Mucosa of stomach (tissue), 1 donor: ENCODE results near the gene ZNF692.
A peak's percentile ranks its signal among the peaks of the same experiment; 100 is the strongest.

ENCODE experiments used
- H3K27me3 ChIP-seq: one replicate; pipeline ENCODE4 v1.7.0; 2013; ENCODE audit warnings: mild to moderate bottlenecking, low read length; ENCODE audit not compliant: control insufficient read depth, insufficient read depth
- H3K36me3 ChIP-seq: one replicate; pipeline ENCODE4 v1.7.0; 2013; ENCODE audit warnings: low read length; ENCODE audit not compliant: control insufficient read depth, insufficient read depth
- H3K4me1 ChIP-seq: one replicate; pipeline ENCODE4 v1.7.0; 2013; ENCODE audit warnings: mild to moderate bottlenecking, low read length; ENCODE audit not compliant: control insufficient read depth, insufficient read depth
- H3K4me3 ChIP-seq: one replicate; pipeline ENCODE4 v1.7.0; 2013; ENCODE audit warnings: low read length
- H3K9ac ChIP-seq: one replicate; pipeline ENCODE4 v1.7.0; 2013; ENCODE audit warnings: mild to moderate bottlenecking, low read length, moderate library complexity
- H3K9me3 ChIP-seq: one replicate; pipeline ENCODE4 v1.7.0; 2013; ENCODE audit warnings: mild to moderate bottlenecking, low read length, moderate library complexity; ENCODE audit not compliant: control insufficient read depth
- donor health status: Pancreatic carcinoma.

The ZNF692 gene

GRCh38 chr1:248871837-248872401 lies 13.0 kb upstream of the ZNF692 start:
- no peaks in the 10 kb centered on the region for H3K9me3 ChIP-seq
- H3K9ac ChIP-seq = no peak overlapping the region
- no peak overlapping the region for H3K4me3 ChIP-seq
- no peaks in the 10 kb centered on the region for H3K27me3 ChIP-seq
- H3K4me1 ChIP-seq = no peaks in the 10 kb centered on the region
- no peaks in the 10 kb centered on the region for H3K36me3 ChIP-seq

GRCh38 chr1:248862998-248863881 lies 4.4 kb upstream of the ZNF692 start:
- peak overlapping the region; percentile 45 for H3K4me3 ChIP-seq
- peaks cover 25% of the 10 kb centered on the region for H3K4me1 ChIP-seq
- H3K27me3 ChIP-seq = no peaks in the 10 kb centered on the region
- no peaks in the 10 kb centered on the region for H3K36me3 ChIP-seq
- no peaks in the 10 kb centered on the region for H3K9me3 ChIP-seq
- H3K9ac ChIP-seq = peak overlapping the region; percentile 32

- H3K9ac ChIP-seq = peak overlapping the region; percentile 32
- H3K9me3 ChIP-seq = no peaks in the 10 kb centered on the region
- no peaks in the 10 kb centered on the region for H3K27me3 ChIP-seq
- H3K4me3 ChIP-seq = peak overlapping the region; percentile 45
- H3K4me1 ChIP-seq = peaks cover 29% of the 10 kb centered on the region
- no peaks in the 10 kb centered on the region for H3K36me3 ChIP-seq
Measured at GRCh38 chr1:248862695-248862997, 3.8 kb upstream of the ZNF692 start.

GRCh38 chr1:248861616-248862015 lies 2.7 kb upstream of the ZNF692 start:
- Histone ChIP-seq H3K4me3 (no peak overlapping the region), H3K9me3 (no peaks in the 10 kb centered on the region), H3K27me3 (no peaks in the 10 kb centered on the region), H3K36me3 (no peaks in the 10 kb centered on the region), H3K9ac (no peak overlapping the region), H3K4me1 (peaks cover 37% of the 10 kb centered on the region)

GRCh38 chr1:248860007-248860406 lies 1.1 kb upstream of the ZNF692 start:
- no peaks in the 10 kb centered on the region for H3K9me3 ChIP-seq
- no peak overlapping the region for H3K9ac ChIP-seq
- H3K36me3 ChIP-seq = no peaks in the 10 kb centered on the region
- no peaks in the 10 kb centered on the region for H3K27me3 ChIP-seq
- no peak overlapping the region for H3K4me3 ChIP-seq
- peaks cover 37% of the 10 kb centered on the region for H3K4me1 ChIP-seq

GRCh38 chr1:248858096-248858890 lies 592 bp downstream of the ZNF692 start:
- no peaks in the 10 kb centered on the region for H3K36me3 ChIP-seq
- H3K9ac ChIP-seq = peak overlapping the region; percentile 83
- H3K4me1 ChIP-seq = peaks cover 31% of the 10 kb centered on the region
- H3K4me3 ChIP-seq = peak overlapping the region; percentile 56
- no peaks in the 10 kb centered on the region for H3K9me3 ChIP-seq
- H3K27me3 ChIP-seq = no peaks in the 10 kb centered on the region

- no peaks in the 10 kb centered on the region for H3K36me3 ChIP-seq
- no peaks in the 10 kb centered on the region for H3K9me3 ChIP-seq
- H3K4me3 ChIP-seq = peak overlapping the region; percentile 56
- H3K4me1 ChIP-seq = peaks cover 26% of the 10 kb centered on the region
- peak overlapping the region; percentile 83 for H3K9ac ChIP-seq
- no peaks in the 10 kb centered on the region for H3K27me3 ChIP-seq
Measured at GRCh38 chr1:248857749-248858095, 1.2 kb downstream of the ZNF692 start.

GRCh38 chr1:248857201-248857600 lies 1.7 kb downstream of the ZNF692 start:
- Histone ChIP-seq H3K36me3 (no peaks in the 10 kb centered on the region), H3K4me3 (no peak overlapping the region), H3K4me1 (peaks cover 21% of the 10 kb centered on the region), H3K27me3 (no peaks in the 10 kb centered on the region), H3K9me3 (no peaks in the 10 kb centered on the region), H3K9ac (peak overlapping the region; percentile 83)

- Histone ChIP-seq H3K27me3 (no peaks in the 10 kb centered on the region), H3K9me3 (no peaks in the 10 kb centered on the region), H3K4me1 (peaks cover 19% of the 10 kb centered on the region), H3K4me3 (no peak overlapping the region), H3K36me3 (no peaks in the 10 kb centered on the region), H3K9ac (no peak overlapping the region)
Measured at GRCh38 chr1:248856176-248856575, 2.7 kb downstream of the ZNF692 start.

GRCh38 chr1:248855580-248855979 lies 3.3 kb downstream of the ZNF692 start:
- Histone ChIP-seq H3K36me3 (no peaks in the 10 kb centered on the region), H3K9me3 (no peaks in the 10 kb centered on the region), H3K27me3 (no peaks in the 10 kb centered on the region), H3K4me1 (peaks cover 19% of the 10 kb centered on the region), H3K9ac (no peak overlapping the region), H3K4me3 (no peak overlapping the region)

GRCh38 chr1:248853663-248854375 lies 5.1 kb downstream of the ZNF692 start:
- H3K4me1 ChIP-seq = peaks cover 17% of the 10 kb centered on the region
- H3K4me3 ChIP-seq = no peak overlapping the region
- peaks cover 6% of the 10 kb centered on the region for H3K36me3 ChIP-seq
- H3K27me3 ChIP-seq = no peaks in the 10 kb centered on the region
- no peaks in the 10 kb centered on the region for H3K9me3 ChIP-seq
- H3K9ac ChIP-seq = no peak overlapping the region
